ENCODE measurements around the gene FFAR3.
A peak's percentile ranks its signal among the peaks of the same experiment; 100 is the strongest.

FFAR3 gene

GRCh38 chr19:35318679-35319448 is 39.4 kb upstream of the FFAR3 start:
- Histone ChIP-seq H3K27ac (peak overlapping the region in 1 of 2 donors; percentile 37), H3K4me3 (no peak overlapping the region)
- no peak for DNase-seq (ENCODE audit: low spot score)
- TF ChIP-seq CTCF (IDR thresholded peaks at IDR 0.05), result no peak

GRCh38 chr19:35320065-35320713 is 38.1 kb upstream of the FFAR3 start:
- no peak overlapping the region for H3K27ac ChIP-seq
- no peak for TF ChIP-seq CTCF (IDR thresholded peaks at IDR 0.05)
- no peak for DNase-seq (ENCODE audit: low spot score)
- H3K4me3 ChIP-seq, result no peak overlapping the region

- no peak for TF ChIP-seq CTCF (IDR thresholded peaks at IDR 0.05)
- no peak overlapping the region for H3K27ac ChIP-seq
- DNase-seq (ENCODE audit: low spot score), result no peak
- H3K4me3 ChIP-seq, result no peak overlapping the region
These were observed 37.0 kb upstream of the FFAR3 start for GRCh38 chr19:35321291-35321690.

- TF ChIP-seq CTCF (IDR thresholded peaks at IDR 0.05), result no peak
- no peak overlapping the region for H3K4me3 ChIP-seq
- no peak overlapping the region for H3K27ac ChIP-seq
- no peak for DNase-seq (ENCODE audit: low spot score)
These were observed 36.2 kb upstream of the FFAR3 start for GRCh38 chr19:35322014-35322413.

- Histone ChIP-seq H3K27ac (no peak overlapping the region), H3K4me3 (no peak overlapping the region)
- TF ChIP-seq CTCF (IDR thresholded peaks at IDR 0.05), result no peak
- no peak for DNase-seq (ENCODE audit: low spot score)
These were observed 30.6 kb upstream of the FFAR3 start for GRCh38 chr19:35327642-35328041.

GRCh38 chr19:35328851-35329285 is 29.4 kb upstream of the FFAR3 start, which contains the start of gene CD22:
CD22 (plus strand) TSS chr19:35329187; CDS start chr19:35332041, 2,854 bp downstream.
- TF ChIP-seq CTCF (IDR thresholded peaks at IDR 0.05), result no peak
- no peak for DNase-seq (ENCODE audit: low spot score)
- Histone ChIP-seq H3K4me3 (no peak within 1 kb of the TSS), H3K27ac (no peak within 1 kb of the TSS)

- DNase-seq (ENCODE audit: low spot score), result no peak
- TF ChIP-seq CTCF (IDR thresholded peaks at IDR 0.05), result no peak
- no peak overlapping the region for H3K4me3 ChIP-seq
- no peak overlapping the region for H3K27ac ChIP-seq
These were observed 28.9 kb upstream of the FFAR3 start for GRCh38 chr19:35329323-35329722.

Data from coronary artery (tissue), 2 donors.